Thoracic aorta (tissue), 2 donors: ENCODE results near the gene EMILIN2. TPM values are rescaled to one million over a fixed set of nuclear protein-coding genes. Genes with fewer than 3 reads are reported as not detected.

Experiments used
- ATAC-seq: fragments of 150-250 bp; one replicate; pipeline ENCODE4 v1.8.0; 2017; ENCODE audit warnings: low read depth; ENCODE audit not compliant: insufficient number of reproducible peaks, low FRiP score
- DNase-seq: peaks from one replicate; pipeline ENCODE4 v3.0.0-alpha.2; 2020; ENCODE audit warnings: low spot score
- H3K27ac ChIP-seq, 2 donors: fragments of 200-600 bp; sonication (generic); 1 replicate in 1 of 2; 2 replicates in 1 of 2; pipeline ENCODE4 v1.5.1; 2016; ENCODE audit warnings: mild to moderate bottlenecking in 2 of 2, moderate library complexity in 2 of 2
- H3K27me3 ChIP-seq: fragments of 200-600 bp; sonication (generic); replicated peaks from 2 replicates; pipeline ENCODE4 v1.6.0; 2016; ENCODE audit warnings: mild to moderate bottlenecking; ENCODE audit not compliant: insufficient read depth
- H3K36me3 ChIP-seq: fragments of 200-600 bp; sonication (generic); one replicate; pipeline ENCODE4 v1.5.1; 2016
- H3K4me1 ChIP-seq, 2 donors: fragments of 200-600 bp; sonication (generic); 1 replicate in 1 of 2; 2 replicates in 1 of 2; pipeline versions ENCODE4 v1.5.1 to v1.6.0; 2016; ENCODE audit warnings: low read depth in 2 of 2, mild to moderate bottlenecking in 1 of 2; ENCODE audit not compliant: control insufficient read depth in 1 of 2
- H3K4me3 ChIP-seq: fragments of 200-600 bp; sonication (generic); 2 replicates; pipeline ENCODE4 v1.5.1; 2016; ENCODE audit warnings: mild to moderate bottlenecking
- H3K9me3 ChIP-seq: fragments of 200-600 bp; sonication (generic); 2 replicates; pipeline ENCODE4 v1.5.1; 2016
- CTCF ChIP-seq: fragments of 200-600 bp; sonication (generic); IDR thresholded peaks from one replicate; pipeline ENCODE4 v1.5.1; 2019; ENCODE audit warnings: antibody characterized with exemption
- total RNA-seq, 2 donors: library from RNA; depleted of rRNA; stranded (reverse); fragments of >200 nt; gene quantifications; one replicate each; pipeline versions ENCODE4 v1.1.0 to v1.2.3, GENCODE V29; 2016

Gene EMILIN2
- total RNA-seq, 2 donors from 2014 or later: 22.6 to 27.4 TPM

- TF ChIP-seq CTCF: no peak
- Histone ChIP-seq H3K4me1 (peaks cover 3 to 21% of the 10 kb centered on the region in 2 donors), H3K36me3 (peaks cover 34% of the 10 kb centered on the region), H3K27ac (no peak overlapping the region), H3K27me3 (no peaks in the 10 kb centered on the region), H3K4me3 (no peak overlapping the region), H3K9me3 (no peaks in the 10 kb centered on the region)
- DNase-seq: no peak
- ATAC-seq: no peak
Measured at GRCh38 chr18:2920546-2921343, 73.9 kb downstream of the EMILIN2 start.

DNA sequence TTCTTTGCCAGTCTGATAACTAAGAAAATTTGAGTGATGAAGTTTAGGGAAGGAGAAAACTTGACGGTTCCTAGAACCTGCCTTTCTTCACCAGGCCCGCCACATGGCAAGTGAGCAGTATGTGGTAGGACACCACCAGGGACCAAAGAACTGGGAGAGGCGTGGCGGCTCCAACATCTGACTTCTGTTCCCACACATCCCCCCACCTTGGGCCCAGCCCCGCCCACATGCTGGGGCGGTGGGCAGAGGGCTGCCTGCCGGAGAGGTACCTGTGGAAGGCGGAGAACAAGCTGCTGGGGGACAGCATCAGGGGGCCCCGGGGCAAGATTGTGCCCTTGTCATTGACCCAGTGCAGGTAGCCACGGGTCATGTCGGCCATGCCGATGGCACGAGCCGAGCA is 75.0 kb downstream of the EMILIN2 start:
- Histone ChIP-seq H3K4me1 (peaks cover 3 to 16% of the 10 kb centered on the region in 2 donors), H3K4me3 (no peak overlapping the region), H3K27ac (no peak overlapping the region), H3K9me3 (no peaks in the 10 kb centered on the region), H3K36me3 (peaks cover 41% of the 10 kb centered on the region), H3K27me3 (no peaks in the 10 kb centered on the region)
- DNase-seq (no peak), ATAC-seq (no peak)
- no peak for TF ChIP-seq CTCF

DNA sequence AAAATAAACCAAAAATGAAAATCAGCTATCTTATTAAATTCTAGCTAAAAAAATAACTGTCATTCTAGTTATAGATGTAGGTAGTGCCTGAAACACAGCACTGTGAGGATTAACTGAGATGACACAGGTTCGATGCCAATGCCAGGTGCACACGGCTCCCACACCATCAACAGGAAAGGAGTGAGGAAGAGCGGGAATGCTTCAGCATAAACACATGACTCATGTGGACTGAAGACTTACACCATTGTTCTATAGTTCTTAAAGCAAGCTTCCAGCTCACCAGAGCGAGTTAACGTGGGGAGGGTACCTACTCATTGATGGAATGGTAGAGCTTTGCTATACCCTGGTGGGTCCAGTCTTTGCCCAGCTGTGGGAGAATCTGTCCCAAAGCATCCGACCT is 76.7 kb downstream of the EMILIN2 start:
- Histone ChIP-seq H3K36me3 (peaks cover 42% of the 10 kb centered on the region), H3K27me3 (no peaks in the 10 kb centered on the region), H3K9me3 (no peaks in the 10 kb centered on the region), H3K27ac (no peak overlapping the region), H3K4me3 (no peak overlapping the region), H3K4me1 (peaks cover 0 to 3% of the 10 kb centered on the region in 2 donors)
- ATAC-seq (no peak), DNase-seq (no peak)
- TF ChIP-seq CTCF: no peak

GRCh38 chr18:2924920-2925319 is 78.1 kb downstream of the EMILIN2 start:
- Histone ChIP-seq H3K9me3 (no peaks in the 10 kb centered on the region), H3K4me1 (peaks cover 0 to 3% of the 10 kb centered on the region in 2 donors), H3K4me3 (no peak overlapping the region), H3K27me3 (no peaks in the 10 kb centered on the region), H3K27ac (no peak overlapping the region), H3K36me3 (peaks cover 53% of the 10 kb centered on the region)
- no peak for DNase-seq
- no peak for TF ChIP-seq CTCF
- no peak for ATAC-seq

GRCh38 chr18:2926528-2926927 is 79.7 kb downstream of the EMILIN2 start:
- ATAC-seq (no peak), DNase-seq (no peak)
- Histone ChIP-seq H3K4me1 (peaks cover 0 to 3% of the 10 kb centered on the region in 2 donors), H3K27me3 (no peaks in the 10 kb centered on the region), H3K9me3 (no peaks in the 10 kb centered on the region), H3K36me3 (peaks cover 55% of the 10 kb centered on the region), H3K27ac (no peak overlapping the region), H3K4me3 (no peak overlapping the region)
- TF ChIP-seq CTCF: no peak
